HCT116 (cell line): Measurements from ENCODE around the gene PDE2A. TPM values are rescaled to one million over a fixed set of nuclear protein-coding genes. Genes with fewer than 3 reads are reported as not detected.

ENCODE experiments used
- ATAC-seq: fragments of 200-7000 bp; cut with Tn5 transposase; 2 replicates; pipeline ENCODE4 v1.9.1; 2020; ENCODE audit warnings: mild to moderate bottlenecking, moderate library complexity
- BruUV-seq: library from RNA; stranded (reverse); fragments of 400-500 nt; replicated peaks from 2 replicates; lab custom pipeline; 2021; lab: Mats Ljungman, UMichigan
- CTCF ChIA-PET: fragments of 300-600 bp; sonication (Branson Sonifier 250); formaldehyde crosslinking; loops from one replicate; lab custom pipeline; 2021; ENCODE audit warnings: antibody characterized with exemption; lab: Charles Lee
- POLR2A ChIA-PET: fragments of 300-600, 350-600 bp; sonication (Branson Sonifier 250); formaldehyde crosslinking; loops from one replicate; lab custom pipeline; 2021; ENCODE audit warnings: antibody characterized with exemption; lab: Charles Lee
- RAD21 ChIA-PET, 2 experiments: fragments of 300-600 bp; sonication (Branson Sonifier 250); formaldehyde crosslinking; loops; one replicate each; lab custom pipeline; 2023; ENCODE audit warnings: low total read pairs in 2 of 2; ENCODE audit not compliant: uncharacterized antibody in 2 of 2, unreplicated experiment in 2 of 2, low non-redundant PET in 1 of 2; lab: Charles Lee
- DNase-seq: peaks from one replicate; pipeline ENCODE4 v3.0.0-alpha.2; 2010; ENCODE audit warnings: low read depth, low spot score
- H2AFZ ChIP-seq: fragments of 200-600 bp; shearing (Covaris generic), sonication (generic); 2 replicates; pipeline ENCODE4 v1.6.1; 2017; ENCODE audit warnings: low read depth, mixed run types, mixed read lengths, antibody characterized with exemption, low read length; ENCODE audit not compliant: poor library complexity, severe bottlenecking
- H3K27ac ChIP-seq: 2 replicates; pipeline ENCODE4 v1.5.1; 2012; ENCODE audit warnings: low read depth, low read length
- H3K27me3 ChIP-seq: fragments of 200-600 bp; sonication (generic); 2 replicates; pipeline ENCODE4 v1.6.1; 2016; ENCODE audit warnings: mixed run types, low read length, mixed read lengths; ENCODE audit not compliant: insufficient read depth
- H3K36me3 ChIP-seq, 2 experiments: fragments of 200-500 bp in 1 of 2; fragments of 200-600 bp in 1 of 2; sonication (Bioruptor generic) in 1 of 2; sonication (generic) in 1 of 2; 2 replicates each; pipeline versions ENCODE4 v1.5.1 to v1.6.1; 2014 to 2016; ENCODE audit warnings: low read length in 2 of 2, inconsistent platforms in 1 of 2, mixed read lengths in 1 of 2, mixed run types in 1 of 2; ENCODE audit not compliant: insufficient read depth in 2 of 2, control insufficient read depth in 1 of 2
- H3K4me1 ChIP-seq, 2 experiments: fragments of 200-600 bp in 1 of 2; sonication (generic) in 1 of 2; 2 replicates each; pipeline versions ENCODE4 v1.5.1 to v1.6.1; 2012 to 2017; ENCODE audit warnings: low read length in 2 of 2, inconsistent platforms in 1 of 2, mild to moderate bottlenecking in 1 of 2, mixed read lengths in 1 of 2, mixed run types in 1 of 2, moderate library complexity in 1 of 2; ENCODE audit not compliant: insufficient read depth in 2 of 2, control insufficient read depth in 1 of 2
- H3K4me2 ChIP-seq: fragments of 200-600 bp; sonication (generic); 2 replicates; pipeline ENCODE4 v1.6.1; 2017; ENCODE audit warnings: mixed run types, low read length, mixed read lengths
- H3K4me3 ChIP-seq, 2 experiments: fragments of 200-600 bp in 1 of 2; sonication (generic) in 1 of 2; replicated peaks in 1 of 2; 2 replicates each; pipeline ENCODE4 v1.5.1; 2011 to 2016; ENCODE audit warnings: low read length in 2 of 2, control low read depth in 1 of 2, low read depth in 1 of 2, mild to moderate bottlenecking in 1 of 2, mixed read lengths in 1 of 2, mixed run types in 1 of 2
- H3K79me2 ChIP-seq: fragments of 200-600 bp; sonication (generic); 2 replicates; pipeline ENCODE4 v1.6.1; 2017; ENCODE audit warnings: mild to moderate bottlenecking, mixed run types, low read length, moderate library complexity, mixed read lengths; ENCODE audit not compliant: insufficient read depth
- H3K9ac ChIP-seq: fragments of 200-600 bp; sonication (generic); 2 replicates; pipeline ENCODE4 v1.6.1; 2016; ENCODE audit warnings: low read length, mixed read lengths
- H3K9me2 ChIP-seq: fragments of 200-600 bp; sonication (generic), shearing (Covaris generic); 2 replicates; pipeline ENCODE4 v1.6.1; 2017; ENCODE audit warnings: mixed run types, mild to moderate bottlenecking, moderate library complexity; ENCODE audit not compliant: insufficient read depth
- H3K9me3 ChIP-seq, 2 experiments: fragments of 200-500 bp in 1 of 2; fragments of 200-600 bp in 1 of 2; sonication (Bioruptor generic) in 1 of 2; sonication (generic) in 1 of 2; 2 replicates each; pipeline ENCODE4 v1.6.1; 2014 to 2017; ENCODE audit warnings: low read length in 2 of 2, mixed read lengths in 2 of 2, inconsistent platforms in 1 of 2, low read depth in 1 of 2, mild to moderate bottlenecking in 1 of 2, mixed run types in 1 of 2, moderate library complexity in 1 of 2; ENCODE audit not compliant: control insufficient read depth in 1 of 2, insufficient read depth in 1 of 2
- H4K20me1 ChIP-seq: fragments of 200-600 bp; sonication (generic), shearing (Covaris generic); 2 replicates; pipeline ENCODE4 v1.6.1; 2017; ENCODE audit warnings: mixed run types, mild to moderate bottlenecking, moderate library complexity; ENCODE audit not compliant: insufficient read depth
- CBX3 ChIP-seq: IDR thresholded peaks from 2 replicates; pipeline ENCODE4 v1.6.1; 2012; ENCODE audit warnings: low read depth
- CEBPB ChIP-seq: IDR thresholded peaks from 2 replicates; pipeline ENCODE4 v1.6.1; 2012; ENCODE audit warnings: low read depth
- CTCF ChIP-seq, 3 experiments: fragments of 200-600 bp in 1 of 3; sonication (generic) in 1 of 3; IDR thresholded peaks in 2 of 3; conservative IDR thresholded peaks in 1 of 3; 2 replicates each; pipeline ENCODE4 v1.5.1; 2012 to 2017; ENCODE audit warnings: low read depth in 2 of 3, low read length in 2 of 3, antibody characterized with exemption in 1 of 3, borderline replicate concordance in 1 of 3, control low read depth in 1 of 3, mild to moderate bottlenecking in 1 of 3, mixed read lengths in 1 of 3, mixed run types in 1 of 3, moderate library complexity in 1 of 3; ENCODE audit not compliant: insufficient read depth in 1 of 3
- EGR1 ChIP-seq: IDR thresholded peaks from 2 replicates; pipeline ENCODE4 v1.6.1; 2012; ENCODE audit warnings: low read depth
- ELF1 ChIP-seq: IDR thresholded peaks from 2 replicates; pipeline ENCODE4 v1.6.1; 2012; ENCODE audit warnings: low read depth, borderline replicate concordance
- EZH2 ChIP-seq: fragments of 200-600 bp; sonication (generic); IDR thresholded peaks from 2 replicates; pipeline ENCODE4 v1.6.1; 2017; ENCODE audit warnings: antibody characterized with exemption, mixed run types
- EZH2phosphoT487 ChIP-seq: fragments of 200-600 bp; IDR thresholded peaks from 2 replicates; pipeline ENCODE4 v1.6.1; 2018; ENCODE audit warnings: antibody characterized with exemption, borderline replicate concordance
- FOSL1 ChIP-seq: IDR thresholded peaks from 2 replicates; pipeline ENCODE4 v1.6.1; 2012; ENCODE audit warnings: low read depth
- POLR2A ChIP-seq: IDR thresholded peaks from 2 replicates; pipeline ENCODE4 v1.7.0; 2011; ENCODE audit warnings: borderline replicate concordance; ENCODE audit not compliant: insufficient read depth, insufficient read length; ENCODE audit errors: extremely low read depth
- POLR2AphosphoS5 ChIP-seq: IDR thresholded peaks from 2 replicates; pipeline ENCODE4 v1.6.1; 2011; ENCODE audit warnings: mild to moderate bottlenecking, low read depth, low read length, moderate library complexity
- RAD21 ChIP-seq: IDR thresholded peaks from 2 replicates; pipeline ENCODE4 v1.6.1; 2012; ENCODE audit warnings: low read depth, mild to moderate bottlenecking
- REST ChIP-seq: IDR thresholded peaks from 2 replicates; pipeline ENCODE4 v1.6.1; 2012; ENCODE audit warnings: low read depth
- SIN3A ChIP-seq: IDR thresholded peaks from 2 replicates; pipeline ENCODE4 v1.6.1; 2012; ENCODE audit warnings: low read depth
- SP1 ChIP-seq: IDR thresholded peaks from 2 replicates; pipeline ENCODE4 v1.6.1; 2012; ENCODE audit warnings: low read depth
- SRF ChIP-seq: IDR thresholded peaks from 2 replicates; pipeline ENCODE4 v1.6.1; 2012; ENCODE audit warnings: low read depth
- TCF7L2 ChIP-seq: IDR thresholded peaks from 2 replicates; pipeline ENCODE4 v1.7.0; 2011; ENCODE audit warnings: borderline replicate concordance, inconsistent platforms; ENCODE audit not compliant: insufficient read depth, insufficient read length; ENCODE audit errors: extremely low read depth
- ZBTB33 ChIP-seq: IDR thresholded peaks from 2 replicates; pipeline ENCODE4 v1.6.1; 2011; ENCODE audit warnings: mild to moderate bottlenecking, low read length, moderate library complexity; ENCODE audit not compliant: insufficient replicate concordance; ENCODE audit errors: extremely low read depth
- intact Hi-C: fragments of 100-400 bp; cut with micrococcal nuclease; formaldehyde crosslinking; loops from 2 replicates; pipeline ENCODE4 v1.10.0; 2022
- total RNA-seq: library from RNA; stranded (reverse); gene quantifications from one replicate; pipeline ENCODE4 v1.2.1, GENCODE V29; 2021; ENCODE audit not compliant: unreplicated experiment
- TF ChIP-seq, protein P1 (sequence below): IDR thresholded peaks from 2 replicates; pipeline ENCODE4 v1.6.1; 2012

The PDE2A gene
- total RNA-seq, 1 experiment from 2014 or later, result 7.6 TPM

- H3K4me2 ChIP-seq, result no peak overlapping the region
- no peaks in the 10 kb centered on the region for H3K4me1 ChIP-seq
- H4K20me1 ChIP-seq, result no peaks in the 10 kb centered on the region
- ChIA-PET POLR2A (no interaction called here), CTCF (interaction anchor here (0.9 kb wide), 1 partner anchor 125 kb away, joined by 3 read pairs; no protein-coding TSS in a partner anchor), RAD21 (no interaction called here)
- H2AFZ ChIP-seq, result no peak overlapping the region
- no peak overlapping the region for H3K9ac ChIP-seq
- peaks cover 17% of the 10 kb centered on the region for H3K27me3 ChIP-seq
- H3K9me3 ChIP-seq, result no peaks in the 10 kb centered on the region
- H3K4me3 ChIP-seq, result no peak overlapping the region
- no TSS peak for BruUV-seq
- no peak for TF ChIP-seq REST
- TF ChIP-seq, protein P1, sequence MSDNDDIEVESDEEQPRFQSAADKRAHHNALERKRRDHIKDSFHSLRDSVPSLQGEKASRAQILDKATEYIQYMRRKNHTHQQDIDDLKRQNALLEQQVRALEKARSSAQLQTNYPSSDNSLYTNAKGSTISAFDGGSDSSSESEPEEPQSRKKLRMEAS, result no peak
- TF ChIP-seq SRF, result no peak
- no peak for TF ChIP-seq POLR2AphosphoS5
- no peak for TF ChIP-seq EZH2phosphoT487
- no peak for TF ChIP-seq ELF1
- TF ChIP-seq EGR1, result no peak
- no peak for TF ChIP-seq EZH2
- no peak for TF ChIP-seq TCF7L2
- TF ChIP-seq SIN3A, result no peak
- no peak for TF ChIP-seq FOSL1
- TF ChIP-seq CTCF (IDR thresholded peaks at IDR 0.05 in 2 of 3, conservative IDR thresholded peaks at IDR 0.05 in 1 of 3; ENCODE audit: borderline replicate concordance in 1 of 3, insufficient read depth in 1 of 3, low read depth in 2 of 3, low read length in 2 of 3), result no peak
- TF ChIP-seq CBX3, result no peak
- TF ChIP-seq ZBTB33, result no peak
- no peak for TF ChIP-seq CEBPB
- no peak for TF ChIP-seq RAD21
- no peak for TF ChIP-seq POLR2A
- no peak for TF ChIP-seq SP1
- H3K9me2 ChIP-seq, result no peaks in the 10 kb centered on the region
- H3K27ac ChIP-seq, result no peak overlapping the region
- no peaks in the 10 kb centered on the region for H3K79me2 ChIP-seq
- intact Hi-C loops, result no loop called here
- no peaks in the 10 kb centered on the region for H3K36me3 ChIP-seq
- DNase-seq (no peak), ATAC-seq (no peak)
These were observed 117.8 kb downstream of the PDE2A start for GRCh38 chr11:72556433-72556832.
